PC-9 (cell line): ENCODE results near the gene MOBP.

ENCODE experiments used
- EZH2 ChIP-seq: fragments of 200-600 bp; sonication (generic); IDR thresholded peaks from 2 replicates; pipeline ENCODE4 v1.8.0; 2017; ENCODE audit warnings: antibody characterized with exemption, low read depth
- TF ChIP-seq, protein P1 (sequence below): fragments of 200-600 bp; sonication (generic); conservative IDR thresholded peaks from 2 replicates; pipeline ENCODE4 v1.6.1; 2017; ENCODE audit warnings: mixed run types, antibody characterized with exemption, mild to moderate bottlenecking, moderate library complexity

DNA sequence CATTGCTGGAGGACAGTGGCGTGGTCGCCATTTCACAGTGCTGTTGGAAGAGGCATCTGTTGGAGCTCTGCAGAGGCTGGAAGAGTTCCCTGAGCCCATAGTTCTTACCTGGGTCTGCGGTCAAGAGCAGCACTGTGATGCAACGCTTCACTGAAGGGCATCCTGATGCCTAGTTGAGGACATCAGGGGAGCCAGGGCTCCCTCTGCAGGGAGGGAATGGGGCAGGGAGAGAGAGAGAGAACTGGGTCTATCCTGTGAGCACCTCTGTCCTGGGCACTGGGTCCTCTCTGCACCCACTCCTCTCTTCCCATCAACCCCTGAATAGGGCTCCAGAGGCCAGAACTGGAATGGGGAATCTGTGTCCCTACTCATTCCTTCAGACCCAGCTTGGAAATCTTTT lies 23.9 kb upstream of the MOBP start:
- TF ChIP-seq, protein P1, sequence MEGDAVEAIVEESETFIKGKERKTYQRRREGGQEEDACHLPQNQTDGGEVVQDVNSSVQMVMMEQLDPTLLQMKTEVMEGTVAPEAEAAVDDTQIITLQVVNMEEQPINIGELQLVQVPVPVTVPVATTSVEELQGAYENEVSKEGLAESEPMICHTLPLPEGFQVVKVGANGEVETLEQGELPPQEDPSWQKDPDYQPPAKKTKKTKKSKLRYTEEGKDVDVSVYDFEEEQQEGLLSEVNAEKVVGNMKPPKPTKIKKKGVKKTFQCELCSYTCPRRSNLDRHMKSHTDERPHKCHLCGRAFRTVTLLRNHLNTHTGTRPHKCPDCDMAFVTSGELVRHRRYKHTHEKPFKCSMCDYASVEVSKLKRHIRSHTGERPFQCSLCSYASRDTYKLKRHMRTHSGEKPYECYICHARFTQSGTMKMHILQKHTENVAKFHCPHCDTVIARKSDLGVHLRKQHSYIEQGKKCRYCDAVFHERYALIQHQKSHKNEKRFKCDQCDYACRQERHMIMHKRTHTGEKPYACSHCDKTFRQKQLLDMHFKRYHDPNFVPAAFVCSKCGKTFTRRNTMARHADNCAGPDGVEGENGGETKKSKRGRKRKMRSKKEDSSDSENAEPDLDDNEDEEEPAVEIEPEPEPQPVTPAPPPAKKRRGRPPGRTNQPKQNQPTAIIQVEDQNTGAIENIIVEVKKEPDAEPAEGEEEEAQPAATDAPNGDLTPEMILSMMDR, result no peak; the same call in 1 of the 2 replicates
- TF ChIP-seq EZH2, result no peak
